ENCODE results near the gene PCDHAC1.

Gene PCDHAC1

DNA sequence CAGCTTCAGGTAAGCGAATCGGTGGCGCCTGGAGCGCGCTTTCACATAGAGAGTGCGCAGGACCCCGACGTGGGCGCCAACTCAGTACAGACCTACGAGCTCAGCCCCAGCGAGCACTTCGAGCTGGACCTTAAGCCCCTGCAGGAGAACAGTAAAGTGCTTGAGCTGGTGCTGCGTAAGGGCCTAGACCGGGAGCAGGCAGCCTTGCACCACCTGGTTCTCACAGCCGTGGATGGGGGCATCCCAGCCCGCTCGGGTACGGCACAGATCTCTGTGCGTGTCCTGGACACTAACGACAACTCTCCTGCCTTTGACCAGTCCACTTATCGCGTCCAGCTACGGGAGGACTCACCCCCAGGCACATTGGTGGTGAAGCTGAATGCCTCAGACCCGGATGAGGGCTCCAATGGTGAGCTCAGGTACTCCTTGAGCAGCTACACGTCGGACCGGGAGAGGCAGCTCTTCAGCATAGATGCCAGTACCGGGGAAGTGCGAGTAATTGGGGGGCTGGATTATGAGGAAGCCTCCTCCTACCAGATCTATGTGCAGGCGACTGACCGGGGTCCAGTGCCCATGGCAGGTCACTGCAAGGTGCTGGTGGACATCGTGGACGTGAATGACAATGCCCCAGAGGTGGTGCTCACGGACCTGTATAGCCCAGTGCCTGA, 41.3 kb downstream of the PCDHAC1 start:
- no peak for DNase-seq

DNA sequence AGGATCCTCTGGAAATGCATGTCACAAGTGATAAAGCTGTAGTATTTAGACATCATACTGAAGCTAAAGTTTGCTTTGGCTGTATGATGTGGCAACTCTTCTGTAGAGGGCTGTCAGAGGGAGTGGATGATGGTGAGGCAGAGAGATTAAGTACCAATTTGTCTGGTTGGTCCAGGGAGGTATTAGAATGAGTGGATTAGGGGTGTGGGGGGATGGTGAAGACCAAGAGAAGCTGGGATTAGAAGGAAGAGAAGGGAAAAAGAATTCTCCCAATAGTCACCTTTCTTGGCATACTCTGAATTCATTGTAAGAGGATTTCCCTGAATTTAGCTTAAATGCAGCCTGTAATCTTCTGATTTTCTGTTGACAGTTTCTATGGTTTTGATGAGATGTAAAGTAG, 43.8 kb downstream of the PCDHAC1 start:
- DNase-seq = no peak

DNA sequence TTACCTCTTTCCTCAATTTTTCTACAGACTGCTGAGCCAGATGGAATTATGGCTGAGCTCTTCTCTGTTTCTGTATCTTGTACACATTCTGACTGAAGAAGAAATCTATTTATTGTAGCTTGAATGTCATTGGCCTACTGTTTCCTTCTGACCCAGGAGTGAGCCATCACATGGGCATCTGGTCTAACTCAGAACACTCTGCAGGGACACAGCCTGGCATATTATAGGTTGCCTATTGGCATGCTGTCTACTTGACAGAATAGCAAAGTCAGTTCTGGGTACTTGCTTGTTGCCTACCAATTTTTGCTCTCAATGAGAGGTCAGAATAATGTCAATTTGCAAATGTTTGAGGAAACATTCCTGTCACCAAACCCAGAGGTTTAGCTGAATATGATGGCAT, 47.5 kb downstream of the PCDHAC1 start:
- no peak for DNase-seq

DNA sequence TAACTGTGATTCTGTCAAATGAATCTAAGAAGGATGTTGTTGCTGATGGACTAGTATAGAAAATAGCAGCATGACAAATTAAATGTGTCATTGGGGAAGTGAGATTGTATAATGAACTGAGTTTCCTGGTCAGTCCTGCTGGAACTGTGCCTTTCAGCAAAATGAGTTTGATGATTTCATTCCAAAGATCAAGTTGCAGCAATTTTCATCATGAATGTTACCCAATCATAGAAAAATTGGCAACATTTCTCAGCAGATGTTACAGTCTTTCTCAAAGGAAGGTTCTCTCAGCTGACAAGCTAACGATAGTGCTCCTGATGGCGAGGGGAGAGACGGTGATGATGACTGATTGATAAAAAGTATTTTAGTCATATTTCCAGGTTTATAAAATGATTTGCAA, 50.9 kb downstream of the PCDHAC1 start:
- no peak for DNase-seq

DNA sequence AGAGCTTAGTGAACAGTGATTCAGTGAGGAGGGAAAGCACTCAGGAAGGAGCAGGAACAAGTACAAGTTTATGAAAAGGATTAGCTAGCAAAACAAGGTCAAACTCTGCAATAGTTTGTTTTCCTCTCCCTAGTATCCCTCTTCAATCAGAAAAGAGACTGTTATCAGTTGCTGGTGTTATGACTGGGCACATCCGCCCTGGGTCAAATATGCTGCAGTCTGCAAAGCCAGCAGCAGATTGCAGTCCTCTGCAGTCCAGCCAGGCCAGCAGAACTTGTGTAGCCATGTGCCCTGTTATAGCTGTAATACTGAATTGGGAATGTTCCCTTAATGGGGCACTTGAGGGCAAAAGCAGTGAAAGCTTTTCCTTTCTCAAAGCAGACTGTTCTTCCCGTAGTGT, 52.2 kb downstream of the PCDHAC1 start:
- no peak for DNase-seq

DNA sequence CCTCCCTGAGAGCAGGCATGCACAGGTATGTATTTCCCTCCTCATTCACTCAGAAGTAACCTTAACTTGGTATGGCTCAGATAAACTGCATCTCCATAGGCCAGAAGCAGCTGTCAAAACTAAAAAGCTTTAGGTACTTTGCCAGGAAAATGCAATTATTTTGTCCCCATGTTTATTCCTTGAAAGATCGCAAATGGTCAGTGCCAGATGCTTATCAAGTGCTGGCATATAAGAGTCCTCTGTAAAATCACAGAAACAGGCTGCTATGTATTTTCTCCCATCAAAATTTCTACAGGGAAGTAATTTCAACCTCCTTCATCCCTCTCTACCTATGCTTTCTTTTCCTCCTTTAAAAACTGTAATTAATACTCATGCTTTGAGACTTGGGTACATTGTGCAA, 52.9 kb downstream of the PCDHAC1 start:
- DNase-seq = no peak

All from DMS 273 treated with DMSO at 0.1 percent for 48 hours (cell line).